GM18870 (cell line): ENCODE results near the gene STOML2.

ENCODE experiments used
- ATAC-seq: cut with Tn5 transposase; IDR thresholded peaks from one replicate; pipeline ENCODE4 v1.9.1; 2021; ENCODE audit warnings: moderate library complexity; ENCODE audit not compliant: unreplicated experiment

The STOML2 gene

DNA sequence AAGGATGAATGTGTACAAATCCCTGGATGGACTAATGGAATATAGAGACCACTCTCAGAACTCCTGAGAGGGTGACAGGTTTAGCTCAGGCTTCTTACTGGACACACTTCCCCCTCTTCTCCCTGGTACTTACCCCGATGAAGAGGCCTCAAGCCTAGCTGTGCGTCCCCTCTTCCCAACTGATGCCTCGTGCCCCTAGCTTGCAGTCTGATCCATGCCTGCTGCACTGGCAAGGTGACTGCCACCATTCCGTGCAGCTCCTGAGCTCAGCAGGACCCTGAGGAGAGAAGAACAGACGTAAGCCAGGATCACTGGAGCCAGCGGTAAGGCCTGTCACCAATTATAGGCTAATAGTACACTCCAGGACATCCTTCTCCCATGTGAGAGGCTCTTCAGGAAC, 5.5 kb upstream of the STOML2 start:
- no peak for ATAC-seq

DNA sequence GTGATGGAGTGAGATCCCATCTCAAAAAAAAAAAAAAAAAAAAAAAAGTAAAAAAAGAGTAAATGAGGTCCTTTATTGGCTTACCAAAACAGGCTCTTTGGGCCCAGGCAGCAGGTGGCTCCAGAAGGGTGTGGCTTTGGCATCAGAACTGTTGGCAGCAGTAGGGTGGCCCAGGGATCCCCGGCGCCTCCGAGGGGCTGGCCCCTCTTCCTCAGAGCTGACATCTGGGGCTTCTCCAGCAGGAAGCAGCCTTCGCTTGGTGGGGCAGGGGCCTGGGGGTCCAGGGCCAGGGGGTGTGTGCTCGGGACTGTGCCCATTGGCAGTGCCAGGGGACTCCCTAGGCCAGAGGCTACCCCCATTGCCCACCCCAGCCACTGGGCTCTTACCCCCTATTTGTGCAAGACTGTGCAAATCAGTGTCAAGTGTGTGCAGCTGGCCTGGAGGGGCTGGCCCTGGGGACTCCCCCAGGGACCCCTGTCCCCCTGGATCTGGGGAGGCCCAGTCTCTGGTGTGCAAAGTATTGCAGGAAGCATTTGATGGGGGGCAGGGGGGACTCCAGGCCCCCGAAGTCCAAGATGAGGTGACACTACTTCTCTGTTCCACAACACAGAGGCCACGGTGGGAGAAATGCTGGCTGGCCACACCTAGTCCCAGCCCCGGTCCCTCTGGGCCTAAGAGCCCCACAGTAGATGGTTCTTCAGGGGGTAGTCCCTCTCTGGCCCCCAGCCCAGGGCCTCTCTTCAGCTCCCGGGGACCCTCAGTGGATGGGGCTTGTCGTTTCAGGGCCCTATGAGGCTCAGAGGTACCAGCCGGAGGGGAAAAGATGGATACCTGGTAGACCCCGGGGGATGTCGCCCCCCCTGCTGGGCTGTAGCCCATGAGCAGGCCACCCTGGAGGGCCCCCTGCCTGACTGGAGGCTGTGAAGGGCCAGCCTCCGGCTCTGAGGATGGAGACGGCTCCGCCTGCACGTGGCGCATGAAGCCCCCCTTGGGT, 4.7 kb upstream of the STOML2 start:
- no peak for ATAC-seq

DNA sequence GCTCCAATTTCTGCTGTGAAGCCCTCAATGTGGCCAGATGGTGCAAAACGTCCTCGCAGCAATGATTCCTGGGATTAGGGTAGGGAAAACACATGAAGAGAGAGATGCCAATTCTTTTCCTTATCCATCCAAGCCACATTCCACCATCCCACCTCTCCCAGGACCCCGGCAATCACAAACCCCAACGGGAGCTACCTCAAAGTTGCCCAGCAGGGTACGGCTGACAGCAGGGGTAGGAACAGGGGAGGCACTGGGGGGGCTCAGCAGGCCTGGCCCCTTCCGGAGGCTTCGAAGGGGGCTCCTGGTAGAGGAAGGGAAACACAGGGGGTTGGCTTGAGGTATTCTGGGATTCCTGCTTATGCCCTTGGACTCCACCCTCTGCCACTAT, 3.4 kb upstream of the STOML2 start:
- no peak for ATAC-seq

DNA sequence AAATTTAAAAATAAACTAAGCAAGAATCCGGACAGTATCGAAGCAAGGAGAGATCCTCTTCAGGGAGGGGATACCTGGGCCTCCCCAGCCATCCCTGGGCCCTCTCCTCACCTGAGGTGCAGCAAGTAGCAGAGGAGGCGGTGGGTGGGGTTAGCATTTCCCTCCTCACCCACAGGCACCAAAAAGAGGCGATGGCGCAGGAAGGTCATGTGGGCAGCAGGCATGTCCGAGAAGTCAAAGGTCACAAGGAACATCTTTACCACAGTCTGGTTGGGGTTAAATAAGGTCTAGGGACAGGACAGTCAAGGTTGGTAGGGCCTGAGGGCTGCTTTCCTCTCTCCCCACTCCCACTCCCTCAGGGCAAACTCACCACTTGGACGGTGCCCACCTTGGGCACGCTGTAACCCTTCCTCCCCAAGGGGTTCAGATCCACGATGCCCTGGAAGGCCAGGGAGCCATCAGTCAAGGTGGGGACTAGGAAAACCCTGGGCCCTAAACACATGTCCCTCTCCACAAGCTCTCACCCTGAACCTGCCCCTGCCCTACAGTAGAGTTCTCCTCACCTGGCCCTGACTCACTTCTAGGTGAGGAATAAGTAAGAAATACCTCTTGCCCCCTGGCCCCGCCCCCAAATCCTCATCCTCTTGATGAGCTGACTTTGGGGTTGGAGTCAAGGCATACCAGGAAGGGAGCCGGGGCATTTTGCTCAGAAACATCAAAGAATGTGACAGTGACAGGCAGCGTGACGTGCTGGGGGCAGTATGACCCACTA, 2.8 kb upstream of the STOML2 start:
- no peak for ATAC-seq

DNA sequence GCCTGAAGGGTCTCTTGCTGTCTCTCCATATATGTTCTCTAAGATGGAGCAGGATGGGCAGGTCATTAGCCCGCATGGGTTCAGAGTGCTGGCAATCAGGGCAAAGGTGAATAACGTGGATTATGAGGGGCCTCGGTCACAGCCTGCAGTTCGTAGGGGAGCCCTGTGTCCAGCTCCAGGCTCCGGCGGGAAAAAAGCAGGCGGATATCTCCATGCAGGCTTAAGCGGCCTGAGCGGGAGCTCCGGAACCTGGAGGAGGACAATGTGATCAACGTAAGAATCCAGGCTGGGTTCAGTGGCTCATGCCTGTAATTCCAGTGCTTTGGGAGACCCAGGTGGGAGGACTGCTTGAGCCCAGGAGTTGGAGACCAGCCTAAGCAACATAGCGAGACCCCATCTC, 2.2 kb upstream of the STOML2 start:
- ATAC-seq, result no peak

DNA sequence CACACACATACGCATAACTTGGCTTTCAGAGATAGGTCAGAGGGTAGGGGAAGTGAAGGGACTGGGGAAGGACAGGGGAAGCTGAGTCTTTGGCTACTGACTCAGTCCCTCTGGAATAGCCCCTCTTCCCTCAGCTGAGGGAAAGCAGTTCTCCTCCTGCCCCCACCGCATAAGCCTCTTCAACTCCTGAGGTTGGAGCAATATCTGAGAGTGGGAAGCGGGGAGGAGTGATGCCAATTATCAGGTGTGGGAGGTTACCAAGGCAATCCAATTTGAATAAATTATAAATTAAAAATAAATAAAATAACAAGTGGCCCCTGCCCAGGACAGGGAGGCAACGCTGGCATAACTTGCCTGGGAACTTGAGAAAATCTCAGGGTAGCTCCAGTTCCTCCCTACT, 1.7 kb upstream of the STOML2 start:
- ATAC-seq, result no peak

DNA sequence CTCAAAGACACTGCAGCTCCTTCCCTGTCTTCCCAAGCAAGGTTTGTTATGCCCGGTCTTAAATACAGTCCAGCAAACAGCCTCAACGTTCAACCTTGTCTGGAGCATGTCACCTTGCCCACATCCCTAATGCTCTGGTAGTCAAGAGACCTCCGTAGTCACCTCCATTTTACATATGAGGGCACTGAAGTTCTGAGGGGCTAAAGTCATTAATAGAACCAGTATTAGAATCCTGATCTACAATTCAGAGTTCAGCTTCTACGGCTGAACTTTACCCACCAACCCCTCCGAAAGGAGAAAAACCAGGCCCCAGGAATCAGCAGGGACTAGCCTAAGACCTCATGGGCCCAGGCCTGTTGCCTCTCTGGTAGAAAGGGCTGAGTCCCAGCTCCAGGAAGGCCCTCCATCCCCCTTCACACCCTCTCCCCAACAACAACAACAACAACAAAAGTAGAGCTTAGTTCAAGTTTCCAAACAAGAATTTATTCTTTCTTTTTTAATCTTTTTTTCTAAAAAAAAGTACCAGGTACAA, 795 bp upstream of the STOML2 start:
- no peak for ATAC-seq

DNA sequence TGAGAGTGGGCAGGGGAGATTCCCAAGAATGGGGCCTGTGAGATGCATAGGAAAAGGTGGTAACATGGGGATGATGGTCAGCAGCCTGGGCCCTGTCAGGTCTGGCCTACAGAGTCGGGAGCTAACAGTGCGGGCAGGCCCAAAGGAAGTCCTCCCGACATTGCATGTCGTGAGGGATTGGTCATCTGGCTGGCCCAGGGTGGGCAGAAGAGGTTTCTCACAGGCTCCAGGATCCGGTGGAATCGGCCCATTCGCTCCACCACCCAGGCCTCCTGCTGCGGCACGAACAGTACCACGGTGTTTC, 514 bp downstream of the STOML2 start:
- no peak for ATAC-seq

DNA sequence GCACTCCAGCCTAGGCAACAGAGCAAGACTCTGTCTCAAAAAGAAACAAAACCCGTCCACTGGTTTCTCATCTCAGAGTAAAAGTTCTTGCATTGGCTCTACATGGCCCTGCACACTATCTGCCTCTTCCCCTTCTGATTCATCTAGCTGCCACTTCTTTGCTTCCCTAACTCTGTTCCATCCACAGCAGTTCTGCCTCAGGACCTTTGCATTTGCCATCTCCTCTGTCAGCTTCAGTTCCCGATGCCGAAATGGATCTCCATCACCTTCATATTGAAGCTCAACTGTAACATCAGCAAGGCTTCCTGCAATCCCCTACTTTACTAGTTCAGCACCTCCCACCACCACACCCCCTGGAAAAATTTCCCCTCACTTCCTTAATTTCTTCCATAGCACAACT, 5.4 kb downstream of the STOML2 start:
- ATAC-seq, result no peak

DNA sequence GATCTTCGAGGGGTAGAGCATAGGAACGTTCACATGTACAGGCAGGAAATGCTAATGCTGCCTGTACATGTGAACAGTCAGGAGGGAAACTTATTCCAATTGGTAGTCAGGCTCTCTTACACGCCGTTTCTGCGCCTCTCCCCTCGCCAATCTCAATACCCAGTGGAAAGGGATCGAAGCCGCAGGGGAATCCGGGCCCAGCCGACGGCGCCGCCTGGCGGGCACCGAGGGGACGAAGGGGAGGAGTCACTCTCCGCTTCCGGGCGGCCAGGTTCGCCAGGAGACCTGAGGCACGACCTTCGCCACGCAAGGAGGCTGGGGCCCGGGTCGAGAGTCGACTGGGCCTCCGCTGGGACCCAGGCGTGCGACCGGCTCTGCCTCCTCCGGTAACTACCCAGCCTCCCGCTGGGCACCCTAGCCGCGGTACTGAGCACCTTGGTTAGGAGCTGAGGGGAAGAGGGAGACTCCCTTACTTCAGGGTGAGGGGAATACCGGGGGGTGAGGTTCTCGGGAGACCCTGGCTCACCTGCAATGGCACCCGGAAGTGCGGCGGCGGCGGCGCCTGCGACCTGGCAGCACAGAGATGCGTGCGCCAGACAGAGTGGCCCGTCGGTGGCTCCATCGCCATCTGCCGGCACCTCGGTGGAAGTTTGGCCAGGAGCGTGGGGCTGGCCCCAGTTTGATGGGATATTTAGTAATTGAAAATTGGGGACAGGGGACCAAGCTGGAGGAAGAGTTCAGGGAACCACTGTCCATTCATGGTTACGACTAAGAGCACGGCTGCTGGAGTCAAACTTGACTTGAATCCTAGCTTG, 6.7 kb downstream of the STOML2 start, which contains the start of gene PIGO:
Gene PIGO, minus strand, starts transcription at position 557 of the 815 bp plus-strand sequence. CDS start 1,026 bp downstream, outside the sequence.
- ATAC-seq, result peak; percentile 66

DNA sequence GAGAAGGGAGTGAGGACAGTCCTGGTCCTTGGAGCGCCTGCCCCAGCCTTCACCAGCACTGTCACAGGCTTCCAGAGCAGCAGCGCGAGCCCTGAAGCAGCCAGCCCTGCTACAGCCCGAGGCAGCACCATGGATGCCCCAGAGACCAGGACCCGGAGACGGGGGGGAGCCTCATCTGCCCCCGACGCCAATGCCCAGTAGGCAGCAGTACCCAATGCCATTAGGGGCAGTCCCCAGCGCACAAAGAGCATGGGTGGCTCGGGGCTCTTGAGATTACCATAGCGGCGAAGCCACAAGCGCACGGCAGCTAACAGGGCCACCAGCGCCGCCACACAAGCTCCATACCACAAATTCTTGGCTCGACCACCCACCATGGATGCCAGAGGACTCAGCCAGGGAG, 11.4 kb downstream of the STOML2 start:
- no peak for ATAC-seq

DNA sequence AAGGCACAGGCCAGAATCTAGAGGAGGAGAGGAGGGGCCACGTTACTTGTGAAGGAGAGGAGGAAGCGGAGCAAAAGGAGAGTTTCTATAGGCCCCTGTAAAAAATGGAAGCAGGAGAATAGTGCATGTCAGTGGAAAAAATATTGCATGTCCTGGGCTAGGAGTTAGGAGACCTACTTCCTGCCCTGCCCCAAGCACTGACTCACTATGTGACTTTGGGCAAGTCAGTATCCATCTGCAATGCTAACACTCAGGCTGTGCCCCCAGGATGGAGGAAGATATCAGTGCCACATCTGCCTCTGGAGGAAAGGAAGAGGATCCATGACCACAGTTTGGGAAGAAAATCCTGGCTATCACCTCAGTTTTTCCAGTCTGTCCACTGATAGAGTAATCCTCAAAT, 13.5 kb downstream of the STOML2 start:
- no peak for ATAC-seq

DNA sequence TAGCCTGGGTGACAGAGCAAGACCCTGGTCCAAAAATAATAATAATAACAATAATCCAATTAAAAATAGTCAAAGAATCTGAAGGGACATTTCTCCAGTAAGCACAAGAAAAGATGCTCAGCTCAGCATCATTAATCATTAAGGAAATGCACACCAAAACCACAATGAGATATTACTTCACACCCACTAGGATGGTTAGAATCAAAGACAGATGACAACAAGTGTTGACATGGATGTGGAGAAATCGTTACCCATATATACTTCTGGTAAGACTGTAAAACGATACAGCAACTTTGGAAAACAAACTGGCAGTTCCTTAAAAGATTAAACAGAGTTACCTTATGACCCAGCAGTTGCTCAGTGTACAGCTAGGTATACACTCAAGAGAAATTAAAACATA, 17.9 kb downstream of the STOML2 start:
- no peak for ATAC-seq

DNA sequence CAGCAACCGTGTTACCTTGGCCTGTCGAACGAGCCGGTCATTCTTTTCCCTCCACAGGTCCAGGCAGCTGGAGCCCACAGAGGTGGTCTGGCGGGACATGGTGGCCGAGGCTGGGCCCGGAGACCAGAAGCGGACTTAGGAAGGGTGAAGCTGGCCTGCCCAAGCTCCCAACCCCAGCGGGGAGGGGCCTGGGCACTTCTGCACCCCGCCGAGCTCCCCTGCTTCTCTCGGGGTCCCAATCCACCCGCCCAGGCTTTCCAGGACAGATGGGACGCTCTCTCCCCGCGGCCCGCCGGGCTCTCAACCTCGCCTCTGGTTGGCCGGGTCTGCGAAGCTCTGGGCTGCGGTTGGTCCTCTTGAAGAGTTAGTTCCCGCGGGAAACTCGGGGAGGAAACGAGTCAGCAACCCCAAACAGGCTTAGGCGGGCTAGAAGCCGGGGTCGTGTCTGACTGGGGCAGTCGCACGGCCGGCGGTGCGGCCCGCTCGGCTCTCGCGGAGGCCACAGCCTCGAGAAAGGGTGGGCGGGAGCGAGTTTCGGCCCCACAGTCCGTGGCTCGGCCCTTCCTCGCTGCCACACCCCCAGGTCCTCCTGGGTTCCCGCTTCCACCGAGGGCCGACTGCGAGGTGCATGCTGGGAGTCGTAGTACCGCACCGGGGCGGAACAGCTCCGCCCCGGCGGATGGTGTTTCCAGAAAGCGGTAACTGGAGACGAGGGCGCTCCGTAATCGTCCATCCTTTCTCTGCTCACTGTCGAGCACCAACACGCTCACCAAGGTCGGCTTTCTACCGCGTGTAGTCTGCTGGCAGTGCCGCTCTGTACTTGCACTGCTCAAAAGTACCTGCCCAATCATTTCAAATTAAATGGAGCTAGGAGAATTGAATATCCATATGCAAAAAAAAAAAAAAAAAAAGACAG, 23.2 kb downstream of the STOML2 start, which contains the start of gene FANCG:
Gene FANCG, minus strand, starts transcription at position 517 of the 916 bp plus-strand sequence. Its CDS starts 418 bp downstream, at position 99.
- peak; percentile 79 for ATAC-seq

DNA sequence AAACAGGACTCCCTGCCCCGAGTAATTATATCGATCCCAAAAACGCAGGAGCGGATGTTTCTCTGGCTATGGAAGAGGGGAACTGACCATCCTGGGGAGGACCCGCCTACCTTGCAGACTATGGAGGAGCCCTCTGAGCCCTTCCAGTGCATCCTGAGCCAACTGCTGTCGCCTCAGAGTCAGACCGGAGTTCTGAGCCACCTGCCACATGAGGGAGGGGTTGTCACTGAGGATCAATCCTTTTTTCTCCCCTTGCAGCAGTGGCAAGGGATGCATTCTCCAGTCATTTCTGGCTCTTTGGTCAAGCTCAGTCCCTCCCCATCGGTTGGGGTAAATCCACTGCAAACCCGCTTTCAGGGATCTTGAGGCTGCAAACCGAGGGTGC, 23.9 kb downstream of the STOML2 start:
- ATAC-seq, result no peak

DNA sequence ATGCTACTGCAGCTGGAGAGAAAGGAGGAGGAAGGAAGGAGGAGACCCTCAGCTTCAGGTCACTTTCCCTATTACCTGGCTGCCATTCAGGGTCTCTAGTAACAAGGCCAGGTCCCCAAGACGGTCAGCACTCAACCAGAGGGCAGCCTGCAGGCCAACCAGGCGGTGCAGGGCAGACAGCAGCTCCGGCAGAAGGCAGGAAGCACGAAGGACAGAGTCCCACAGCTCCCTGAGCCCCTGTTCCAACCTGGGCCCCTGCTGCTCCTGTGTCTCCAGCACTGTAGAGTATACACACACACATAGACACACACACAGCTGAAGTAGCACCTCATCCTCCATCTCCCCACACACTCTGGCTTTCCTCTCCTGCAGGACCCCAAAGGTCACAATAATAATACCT, 24.9 kb downstream of the STOML2 start:
- no peak for ATAC-seq

DNA sequence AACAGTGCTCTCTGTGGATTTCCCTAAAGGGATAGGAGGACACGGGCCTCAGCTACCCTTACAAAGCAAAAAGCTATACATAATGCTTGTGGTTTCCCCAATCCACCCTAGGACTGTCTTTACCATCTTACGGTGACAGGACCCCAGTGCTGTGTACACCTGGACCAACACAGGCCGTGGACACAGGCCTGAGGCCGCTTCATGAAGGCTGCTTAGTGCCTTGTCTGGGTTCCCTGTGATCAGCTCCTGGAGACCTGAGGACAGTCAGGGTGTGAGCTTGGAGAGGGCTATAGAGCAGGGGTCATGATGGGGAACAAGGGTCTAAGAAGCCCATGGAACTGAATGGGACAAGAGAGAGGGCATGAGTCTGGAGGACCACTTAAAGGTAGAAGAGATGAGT, 26.1 kb downstream of the STOML2 start:
- no peak for ATAC-seq

DNA sequence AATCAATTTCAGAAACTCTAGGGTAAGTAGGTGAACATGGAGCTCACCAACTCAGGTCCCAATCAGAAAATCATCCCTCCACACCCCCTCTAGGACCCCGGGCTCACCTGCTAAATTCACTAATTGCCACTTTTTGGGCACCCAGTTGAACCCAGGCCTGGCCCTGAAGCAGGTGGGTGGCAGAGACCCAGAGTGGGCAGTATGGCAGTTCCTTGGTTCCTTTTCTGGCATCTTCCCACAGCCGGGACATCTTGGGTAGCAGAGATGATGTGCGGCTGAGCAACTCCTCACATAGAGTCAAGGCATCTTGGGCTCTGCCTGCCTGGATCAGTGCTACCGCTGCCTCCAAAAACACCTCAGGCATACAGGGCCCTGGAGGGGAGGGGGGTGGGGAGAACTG, 27.6 kb downstream of the STOML2 start:
- no peak for ATAC-seq

DNA sequence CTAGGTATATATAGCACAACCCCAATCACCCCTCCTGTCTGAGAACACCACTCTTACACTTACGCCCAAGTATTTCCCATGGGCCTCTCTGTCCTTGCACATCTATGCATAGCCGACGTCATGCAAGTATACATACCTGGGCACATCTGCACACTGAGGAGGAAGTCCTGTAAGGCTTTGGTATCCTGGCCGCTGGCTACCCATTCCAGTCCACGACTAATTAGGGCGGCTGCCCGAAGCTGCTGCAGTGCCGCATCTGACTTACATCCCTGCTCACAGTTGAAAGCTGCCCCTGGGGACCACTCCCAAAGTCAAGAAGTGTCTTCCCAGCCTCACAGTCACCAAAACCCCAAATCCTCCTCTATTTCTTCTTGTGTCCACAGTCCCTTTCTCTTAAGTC, 28.1 kb downstream of the STOML2 start:
- ATAC-seq, result no peak

DNA sequence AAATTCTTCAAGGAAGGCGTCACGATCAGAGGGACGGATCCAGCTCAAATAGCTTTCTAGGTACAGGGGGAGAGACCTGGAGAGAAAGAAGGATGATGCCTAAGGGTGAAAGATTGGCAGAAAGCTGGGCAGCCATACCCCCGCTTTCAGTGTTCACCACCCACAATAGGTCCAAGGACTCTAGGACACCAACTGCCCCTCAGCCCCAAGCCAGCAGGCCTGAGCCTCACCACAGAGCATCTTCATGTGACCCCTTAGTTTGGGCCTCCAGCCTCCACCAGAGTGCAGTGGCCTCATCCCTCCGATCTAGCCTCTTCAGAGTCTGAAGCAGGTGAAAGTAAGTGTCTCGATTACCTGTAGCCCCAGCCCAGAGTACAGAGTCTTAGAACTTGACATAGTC, 28.8 kb downstream of the STOML2 start:
- ATAC-seq, result no peak
